ENCODE measurements around the gene PNPLA7. TPM values are rescaled to one million over a fixed set of nuclear protein-coding genes. Genes with fewer than 3 reads are reported as not detected.

Gene PNPLA7
- total and polyA plus RNA-seq, 2 of the 13 experiments (the other 11 are each of a cell fraction or from before 2014, with no cell fraction given), result 0.42 to 1.5 TPM

DNA sequence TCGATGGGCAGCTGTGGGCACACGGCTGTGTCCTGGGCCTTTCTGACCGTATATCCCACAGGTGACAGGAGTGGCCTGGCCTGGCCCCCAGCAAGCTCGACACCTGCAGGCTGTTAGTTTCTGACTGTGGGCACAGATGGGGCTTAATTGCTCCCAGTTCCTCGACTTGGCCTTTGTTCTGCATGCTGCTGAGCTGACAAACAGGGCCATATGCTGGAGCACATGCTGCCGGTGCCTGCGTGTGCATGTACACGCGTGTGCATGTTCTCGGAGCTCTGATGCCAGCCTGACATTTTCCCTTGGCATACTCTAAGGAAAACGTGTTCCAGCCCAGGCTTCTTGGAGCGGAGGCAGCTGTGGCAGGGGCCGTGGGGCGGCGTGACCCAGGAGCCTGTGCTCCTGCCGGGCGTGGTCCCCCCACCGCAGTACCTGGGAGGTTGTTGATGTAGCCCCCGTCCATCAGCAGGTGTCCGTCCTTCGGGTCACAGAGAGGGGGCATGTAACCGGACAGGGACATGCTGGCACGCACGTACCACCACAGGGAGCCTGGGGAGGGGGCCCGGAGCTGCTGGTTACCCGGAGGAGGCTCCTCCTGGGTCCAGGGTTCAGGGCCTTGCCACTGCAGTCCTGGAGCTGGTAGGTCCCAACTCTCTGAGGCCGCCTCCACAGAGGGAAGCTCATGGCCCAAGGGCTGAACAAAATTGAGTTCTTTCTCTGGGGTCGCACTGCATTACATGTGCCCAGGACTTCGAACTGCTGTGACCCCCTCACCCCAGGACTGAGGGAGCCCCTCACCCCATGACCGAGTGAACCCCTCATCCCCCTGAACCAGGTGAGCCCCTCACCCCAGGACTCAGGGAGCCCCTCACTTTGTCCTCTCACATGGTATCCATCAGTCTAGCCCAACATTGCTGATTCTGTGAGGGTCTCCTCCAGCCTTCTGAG, 86.9 kb downstream of the PNPLA7 start (continued):
- TF ChIP-seq ZFX (CRISPR knock-in tag; IDR thresholded peaks at IDR 0.05; ENCODE audit: low read depth) (peak; percentile 78), ZFP36L2 (CRISPR knock-in tag; IDR thresholded peaks at IDR 0.05) (no peak), TOE1 (CRISPR knock-in tag; IDR thresholded peaks at IDR 0.05) (no peak), PAWR (CRISPR knock-in tag; IDR thresholded peaks at IDR 0.05; ENCODE audit: borderline replicate concordance) (no peak), CENPT (CRISPR knock-in tag; IDR thresholded peaks at IDR 0.05; ENCODE audit: low read depth) (no peak), ZNF253 (CRISPR knock-in tag; IDR thresholded peaks at IDR 0.05; ENCODE audit: borderline replicate concordance) (no peak), ZBTB7A (CRISPR knock-in tag; IDR thresholded peaks at IDR 0.05) (peak; percentile 88; the same call in 1 of the 2 replicates), MXI1 (IDR thresholded peaks at IDR 0.05; ENCODE audit: borderline replicate concordance, low read depth, low read length) (no peak), NFYB (CRISPR knock-in tag; IDR thresholded peaks at IDR 0.05) (no peak), HMGA1 (CRISPR knock-in tag; conservative IDR thresholded peaks at IDR 0.05) (no peak), THAP11 (CRISPR knock-in tag; IDR thresholded peaks at IDR 0.05) (no peak), REXO4 (CRISPR knock-in tag; IDR thresholded peaks at IDR 0.05; ENCODE audit: borderline replicate concordance) (no peak), ONECUT2 (CRISPR knock-in tag; IDR thresholded peaks at IDR 0.05) (no peak), ZNF333 (CRISPR knock-in tag; IDR thresholded peaks at IDR 0.05; ENCODE audit: borderline replicate concordance) (no peak)
- TF ChIP-seq, protein P1, sequence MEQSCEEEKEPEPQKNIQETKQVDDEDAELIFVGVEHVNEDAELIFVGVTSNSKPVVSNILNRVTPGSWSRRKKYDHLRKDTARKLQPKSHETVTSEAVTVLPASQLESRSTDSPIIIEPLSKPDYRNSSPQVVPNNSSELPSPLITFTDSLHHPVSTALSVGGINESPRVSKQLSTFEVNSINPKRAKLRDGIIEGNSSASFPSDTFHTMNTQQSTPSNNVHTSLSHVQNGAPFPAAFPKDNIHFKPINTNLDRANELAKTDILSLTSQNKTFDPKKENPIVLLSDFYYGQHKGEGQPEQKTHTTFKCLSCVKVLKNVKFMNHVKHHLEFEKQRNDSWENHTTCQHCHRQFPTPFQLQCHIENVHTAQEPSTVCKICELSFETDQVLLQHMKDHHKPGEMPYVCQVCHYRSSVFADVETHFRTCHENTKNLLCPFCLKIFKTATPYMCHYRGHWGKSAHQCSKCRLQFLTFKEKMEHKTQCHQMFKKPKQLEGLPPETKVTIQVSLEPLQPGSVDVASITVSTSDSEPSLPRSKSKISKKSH (CRISPR knock-in tag; IDR thresholded peaks at IDR 0.05; ENCODE audit: borderline replicate concordance), result peak; percentile 66
- TF ChIP-seq, protein P2, sequence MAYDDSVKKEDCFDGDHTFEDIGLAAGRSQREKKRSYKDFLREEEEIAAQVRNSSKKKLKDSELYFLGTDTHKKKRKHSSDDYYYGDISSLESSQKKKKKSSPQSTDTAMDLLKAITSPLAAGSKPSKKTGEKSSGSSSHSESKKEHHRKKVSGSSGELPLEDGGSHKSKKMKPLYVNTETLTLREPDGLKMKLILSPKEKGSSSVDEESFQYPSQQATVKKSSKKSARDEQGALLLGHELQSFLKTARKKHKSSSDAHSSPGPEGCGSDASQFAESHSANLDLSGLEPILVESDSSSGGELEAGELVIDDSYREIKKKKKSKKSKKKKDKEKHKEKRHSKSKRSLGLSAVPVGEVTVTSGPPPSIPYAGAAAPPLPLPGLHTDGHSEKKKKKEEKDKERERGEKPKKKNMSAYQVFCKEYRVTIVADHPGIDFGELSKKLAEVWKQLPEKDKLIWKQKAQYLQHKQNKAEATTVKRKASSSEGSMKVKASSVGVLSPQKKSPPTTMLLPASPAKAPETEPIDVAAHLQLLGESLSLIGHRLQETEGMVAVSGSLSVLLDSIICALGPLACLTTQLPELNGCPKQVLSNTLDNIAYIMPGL (CRISPR knock-in tag; IDR thresholded peaks at IDR 0.05; ENCODE audit: borderline replicate concordance in 1 of 2, low read depth in 1 of 2), result peak; percentile 29 to 60; a peak in 2 of 4 replicates
- TF ChIP-seq, protein P3, sequence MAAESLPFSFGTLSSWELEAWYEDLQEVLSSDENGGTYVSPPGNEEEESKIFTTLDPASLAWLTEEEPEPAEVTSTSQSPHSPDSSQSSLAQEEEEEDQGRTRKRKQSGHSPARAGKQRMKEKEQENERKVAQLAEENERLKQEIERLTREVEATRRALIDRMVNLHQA (CRISPR knock-in tag; IDR thresholded peaks at IDR 0.05), result no peak
- TF ChIP-seq, protein P4, sequence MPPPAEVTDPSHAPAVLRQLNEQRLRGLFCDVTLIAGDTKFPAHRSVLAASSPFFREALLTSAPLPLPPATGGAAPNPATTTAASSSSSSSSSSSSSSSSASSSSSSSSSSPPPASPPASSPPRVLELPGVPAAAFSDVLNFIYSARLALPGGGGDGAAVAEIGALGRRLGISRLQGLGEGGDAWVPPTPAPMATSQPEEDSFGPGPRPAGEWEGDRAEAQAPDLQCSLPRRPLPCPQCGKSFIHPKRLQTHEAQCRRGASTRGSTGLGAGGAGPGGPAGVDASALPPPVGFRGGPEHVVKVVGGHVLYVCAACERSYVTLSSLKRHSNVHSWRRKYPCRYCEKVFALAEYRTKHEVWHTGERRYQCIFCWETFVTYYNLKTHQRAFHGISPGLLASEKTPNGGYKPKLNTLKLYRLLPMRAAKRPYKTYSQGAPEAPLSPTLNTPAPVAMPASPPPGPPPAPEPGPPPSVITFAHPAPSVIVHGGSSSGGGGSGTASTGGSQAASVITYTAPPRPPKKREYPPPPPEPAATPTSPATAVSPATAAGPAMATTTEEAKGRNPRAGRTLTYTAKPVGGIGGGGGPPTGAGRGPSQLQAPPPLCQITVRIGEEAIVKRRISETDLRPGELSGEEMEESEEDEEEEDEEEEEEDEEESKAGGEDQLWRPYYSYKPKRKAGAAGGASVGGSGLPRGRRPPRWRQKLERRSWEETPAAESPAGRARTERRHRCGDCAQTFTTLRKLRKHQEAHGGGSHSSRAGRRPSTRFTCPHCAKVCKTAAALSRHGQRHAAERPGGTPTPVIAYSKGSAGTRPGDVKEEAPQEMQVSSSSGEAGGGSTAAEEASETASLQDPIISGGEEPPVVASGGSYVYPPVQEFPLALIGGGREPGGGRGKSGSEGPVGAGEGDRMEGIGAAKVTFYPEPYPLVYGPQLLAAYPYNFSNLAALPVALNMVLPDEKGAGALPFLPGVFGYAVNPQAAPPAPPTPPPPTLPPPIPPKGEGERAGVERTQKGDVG (CRISPR knock-in tag; IDR thresholded peaks at IDR 0.05; ENCODE audit: borderline replicate concordance), result no peak; the same call in 1 of the 2 replicates
- TF ChIP-seq, protein P5, sequence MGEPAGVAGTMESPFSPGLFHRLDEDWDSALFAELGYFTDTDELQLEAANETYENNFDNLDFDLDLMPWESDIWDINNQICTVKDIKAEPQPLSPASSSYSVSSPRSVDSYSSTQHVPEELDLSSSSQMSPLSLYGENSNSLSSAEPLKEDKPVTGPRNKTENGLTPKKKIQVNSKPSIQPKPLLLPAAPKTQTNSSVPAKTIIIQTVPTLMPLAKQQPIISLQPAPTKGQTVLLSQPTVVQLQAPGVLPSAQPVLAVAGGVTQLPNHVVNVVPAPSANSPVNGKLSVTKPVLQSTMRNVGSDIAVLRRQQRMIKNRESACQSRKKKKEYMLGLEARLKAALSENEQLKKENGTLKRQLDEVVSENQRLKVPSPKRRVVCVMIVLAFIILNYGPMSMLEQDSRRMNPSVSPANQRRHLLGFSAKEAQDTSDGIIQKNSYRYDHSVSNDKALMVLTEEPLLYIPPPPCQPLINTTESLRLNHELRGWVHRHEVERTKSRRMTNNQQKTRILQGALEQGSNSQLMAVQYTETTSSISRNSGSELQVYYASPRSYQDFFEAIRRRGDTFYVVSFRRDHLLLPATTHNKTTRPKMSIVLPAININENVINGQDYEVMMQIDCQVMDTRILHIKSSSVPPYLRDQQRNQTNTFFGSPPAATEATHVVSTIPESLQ (CRISPR knock-in tag; conservative IDR thresholded peaks at IDR 0.05), result no peak

All from HepG2 (cell line).